HG02798 (cell line): Measurements from ENCODE around the gene MUC4.
"Not testable (repeated sequence)": the region's sequence is repeated elsewhere in the genome, so short reads cannot be mapped to it uniquely, and the experiment has no call there.

Experiments
- ATAC-seq: cut with Tn5 transposase; IDR thresholded peaks from one replicate; pipeline ENCODE4 v1.9.1; 2021; ENCODE audit warnings: mild to moderate bottlenecking; ENCODE audit not compliant: unreplicated experiment, poor library complexity

Gene MUC4

DNA sequence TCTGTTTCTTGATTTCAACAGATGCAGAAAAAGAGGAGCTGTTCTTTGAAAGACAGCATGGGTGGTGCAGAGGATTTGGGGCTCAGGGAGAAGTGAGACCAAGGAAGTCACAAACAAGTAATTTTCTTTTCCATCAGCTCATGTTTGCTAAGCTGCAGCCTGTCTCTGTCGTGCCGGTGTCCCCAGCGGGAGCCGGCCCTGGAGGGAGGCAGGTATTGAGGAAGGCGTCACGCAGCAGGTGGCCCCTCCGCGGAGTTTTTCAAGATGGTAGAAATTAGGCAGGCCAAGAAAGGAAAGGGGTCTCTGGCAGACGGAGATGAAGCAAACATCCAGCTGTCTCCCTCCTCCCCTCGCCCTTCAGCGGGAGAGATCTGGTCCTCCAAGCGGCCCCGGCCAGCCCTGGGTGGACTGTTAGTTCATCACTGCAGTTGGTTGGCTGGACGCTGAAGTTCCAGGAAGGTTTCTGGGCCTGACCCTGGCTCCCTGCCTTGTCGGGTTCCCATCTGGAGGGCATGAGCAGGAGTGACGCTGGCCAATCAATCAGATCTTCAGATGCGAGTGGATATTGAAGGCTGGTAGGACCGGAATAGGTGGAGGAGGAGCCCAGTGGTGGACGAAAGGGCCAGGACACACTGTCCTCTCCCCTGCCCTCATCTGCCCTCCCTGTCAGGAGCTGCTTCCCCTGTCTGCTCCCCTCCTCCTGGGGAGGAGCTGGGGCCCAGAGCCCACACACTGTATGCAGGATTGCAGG lies 27.7 kb upstream of the MUC4 start:
- no peak for ATAC-seq

GRCh38 chr3:195838714-195839113 lies 27.0 kb upstream of the MUC4 start:
- peak; percentile 79 for ATAC-seq

DNA sequence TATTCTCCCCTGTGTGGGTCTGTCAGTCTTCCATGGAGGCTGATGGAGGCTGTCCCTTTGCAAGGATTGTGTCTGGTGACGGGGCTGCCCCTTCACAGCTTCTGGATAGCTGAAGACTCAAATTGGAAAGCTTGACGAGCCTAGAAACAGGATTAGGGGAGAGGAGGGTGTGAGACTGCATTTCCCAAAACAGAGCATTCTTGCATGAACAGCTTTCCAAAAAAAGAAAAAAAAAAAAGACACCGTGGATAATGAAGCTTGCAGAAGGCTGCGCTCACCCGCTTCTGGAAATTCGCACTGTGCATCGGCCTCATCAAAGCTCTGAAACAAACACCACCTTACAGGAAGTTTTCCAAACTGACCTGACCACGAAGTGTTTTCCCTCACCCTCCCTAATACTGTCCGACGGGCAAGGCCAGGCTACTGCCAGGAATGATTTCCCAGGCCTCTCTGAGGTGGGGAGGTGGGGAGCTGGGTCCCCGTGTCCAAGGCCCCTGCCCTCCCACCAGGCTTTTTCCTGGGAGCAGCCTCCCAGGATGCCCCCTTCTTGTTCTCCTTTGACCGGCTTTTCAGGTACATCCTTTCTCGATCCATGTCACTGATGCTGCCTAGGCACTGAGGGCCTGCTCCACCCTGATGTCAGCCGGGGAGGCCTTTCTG lies 24.9 kb upstream of the MUC4 start:
- ATAC-seq = no peak

- no peak for ATAC-seq
These were observed 24.1 kb upstream of the MUC4 start for GRCh38 chr3:195835791-195836190.

DNA sequence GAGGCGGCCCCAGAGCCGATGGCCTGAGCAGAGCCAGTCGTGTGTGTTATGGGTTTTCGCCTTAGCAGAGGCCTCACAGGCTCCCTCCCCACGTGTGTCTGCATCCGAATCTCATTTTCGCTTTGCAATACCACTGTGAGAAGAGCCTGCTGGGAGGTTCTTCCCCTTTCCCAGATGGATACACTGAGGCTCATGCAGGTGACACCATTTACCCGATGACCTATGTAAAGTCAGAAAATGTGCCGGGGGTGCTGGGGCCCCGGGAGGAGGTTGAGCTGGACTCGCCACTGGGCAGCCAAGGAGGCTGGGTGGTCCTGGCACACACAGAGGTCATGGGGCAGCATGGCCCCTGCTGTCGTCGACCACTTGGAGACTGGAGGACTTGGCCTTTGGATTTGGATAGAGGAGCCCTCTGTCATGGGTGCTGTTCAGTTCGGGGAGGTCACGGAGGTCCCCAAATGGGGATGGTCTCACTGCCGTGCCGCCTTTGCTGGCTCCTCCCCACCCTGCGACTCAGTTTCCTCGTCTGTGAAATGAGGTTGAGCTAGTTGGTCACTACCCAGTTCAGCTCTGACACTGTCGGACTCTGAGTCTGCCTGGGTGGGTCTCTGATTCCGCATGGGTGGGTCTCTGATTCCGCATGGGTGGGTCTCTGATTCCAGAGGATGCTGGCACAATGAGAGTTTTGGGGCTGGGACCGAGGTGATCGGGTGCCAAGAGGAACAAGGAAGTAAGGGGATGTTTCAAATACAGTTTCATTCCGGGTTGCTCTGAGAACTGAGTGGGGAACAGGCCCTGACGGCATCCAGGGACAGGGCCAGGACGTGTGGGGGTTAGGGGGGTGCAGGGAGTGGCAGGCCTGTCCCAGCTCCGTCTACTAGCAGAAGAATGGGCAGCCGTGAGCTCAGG lies 23.2 kb upstream of the MUC4 start:
- ATAC-seq = no peak

DNA sequence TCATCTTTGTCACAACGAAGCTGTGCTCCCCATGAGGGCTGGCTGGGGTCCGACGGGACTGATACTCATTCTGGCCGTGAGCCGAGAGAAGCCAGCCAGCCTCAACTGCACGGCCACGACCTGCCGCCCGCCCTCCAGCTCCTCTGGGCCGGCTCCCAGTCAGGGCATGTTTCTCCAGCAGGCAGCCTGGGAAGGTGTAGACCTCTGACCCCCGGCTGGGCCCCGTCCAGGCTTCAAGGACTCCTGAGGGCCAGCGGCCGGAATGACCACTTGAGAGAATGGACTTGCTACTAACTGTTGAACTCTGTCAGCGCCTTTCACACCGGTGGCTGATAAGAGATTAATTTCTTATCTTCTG lies 18.1 kb upstream of the MUC4 start:
- no peak for ATAC-seq

GRCh38 chr3:195828762-195829161 lies 17.0 kb upstream of the MUC4 start:
- ATAC-seq = no peak

GRCh38 chr3:195825857-195826804 lies 14.4 kb upstream of the MUC4 start:
- ATAC-seq = no peak

GRCh38 chr3:195825191-195825588 lies 13.5 kb upstream of the MUC4 start:
- no peak for ATAC-seq

GRCh38 chr3:195824425-195825190 lies 12.9 kb upstream of the MUC4 start:
- not testable (repeated sequence) for ATAC-seq

- ATAC-seq = no peak
These were observed 12.3 kb upstream of the MUC4 start for GRCh38 chr3:195823999-195824398.

DNA sequence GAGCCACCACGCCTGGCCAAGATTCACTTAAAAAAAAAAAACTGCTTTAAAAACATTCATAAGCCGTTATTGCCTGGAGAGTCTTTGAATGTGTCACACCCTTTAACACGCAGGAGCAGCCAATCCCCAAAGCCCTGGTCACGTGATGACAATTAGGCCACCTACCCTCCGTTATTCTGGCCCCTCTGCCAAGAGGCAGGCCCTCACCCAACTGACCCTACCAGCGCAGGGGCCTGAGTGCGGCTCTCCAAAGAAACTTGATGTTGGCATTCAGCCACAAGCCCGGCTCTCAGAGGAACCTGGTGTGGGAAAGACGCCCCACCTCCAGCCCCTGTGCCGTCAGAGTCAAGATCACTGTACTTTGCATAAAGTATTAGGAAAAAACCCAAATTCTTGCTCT lies 11.6 kb upstream of the MUC4 start:
- ATAC-seq = no peak

- no peak for ATAC-seq
These were observed 10.5 kb upstream of the MUC4 start for GRCh38 chr3:195822131-195822696.

- ATAC-seq = no peak
These were observed 9.8 kb upstream of the MUC4 start for GRCh38 chr3:195821403-195822130.

DNA sequence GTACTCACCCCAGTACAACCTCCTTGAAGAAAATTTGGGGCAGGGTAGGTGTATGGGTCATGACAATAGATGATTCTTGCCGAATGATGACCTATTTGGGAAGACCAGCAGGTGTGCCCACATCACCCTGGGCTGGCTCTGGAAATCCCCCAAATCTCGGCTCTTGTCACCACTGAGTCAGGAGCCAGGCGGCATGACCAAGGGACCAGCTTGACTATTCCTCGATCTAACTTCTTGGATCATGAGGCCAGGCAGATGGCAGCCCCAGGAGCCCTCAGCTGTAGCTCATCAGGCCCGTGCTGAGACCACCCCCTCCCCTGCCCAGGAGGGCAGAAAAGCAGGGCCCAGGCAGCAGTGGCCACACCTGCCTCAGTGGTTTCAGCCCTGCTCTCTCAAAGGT lies 9.2 kb upstream of the MUC4 start:
- ATAC-seq = no peak

GRCh38 chr3:195820186-195820585 lies 8.5 kb upstream of the MUC4 start:
- ATAC-seq = no peak

- ATAC-seq = no peak
These were observed 6.6 kb upstream of the MUC4 start for GRCh38 chr3:195818301-195818700.

GRCh38 chr3:195817578-195818135 lies 5.9 kb upstream of the MUC4 start:
- no peak for ATAC-seq
